Mucosa of descending colon (tissue), 3 donors: ENCODE data around the gene COL24A1. TPM values are rescaled to one million over a fixed set of nuclear protein-coding genes. Genes with fewer than 3 reads are reported as not detected.
"Not testable (repeated sequence)": the region's sequence is repeated elsewhere in the genome, so short reads cannot be mapped to it uniquely, and the experiment has no call there.

Experiments used
- ATAC-seq: fragments of 200-7000 bp; cut with Tn5 transposase; one replicate; pipeline ENCODE4 v1.9.1; 2020; ENCODE audit warnings: mild to moderate bottlenecking, moderate library complexity
- DNase-seq, 3 donors: peaks; one replicate each; pipeline ENCODE4 v3.0.0-alpha.2; 2020
- H3K36me3 ChIP-seq: fragments of 200-600 bp; one replicate; pipeline ENCODE4 v1.8.0; 2021; ENCODE audit warnings: low read depth, mild to moderate bottlenecking
- H3K4me1 ChIP-seq: fragments of 200-600 bp; one replicate; pipeline ENCODE4 v1.8.0; 2021; ENCODE audit warnings: low read depth, mild to moderate bottlenecking
- H3K4me3 ChIP-seq: fragments of 200-600 bp; one replicate; pipeline ENCODE4 v1.8.0; 2021; ENCODE audit warnings: mild to moderate bottlenecking
- H3K9me3 ChIP-seq: fragments of 200-600 bp; one replicate; pipeline ENCODE4 v1.8.0; 2021; ENCODE audit warnings: mild to moderate bottlenecking
- CTCF ChIP-seq: fragments of 200-600 bp; IDR thresholded peaks from one replicate; pipeline ENCODE4 v1.8.0; 2022; ENCODE audit warnings: antibody characterized with exemption, mild to moderate bottlenecking
- intact Hi-C, 2 donors: fragments of 100-400 bp; cut with DNase I in 1 of 2; cut with micrococcal nuclease in 1 of 2; formaldehyde crosslinking; loops; one replicate each; pipeline versions ENCODE4 v1.11.0 to v1.11.1; 2022; cut with DNase I, micrococcal nuclease
- total RNA-seq, 3 donors: library from RNA; stranded (reverse); fragmentation: NEBNext Ultra II Directional in 2 of 3; extraction: Animal tissue kit (Norgen Biotek cat#: 25700) in 2 of 3; gene quantifications; one replicate each; pipeline versions ENCODE4 v1.2.1 to v1.2.4, GENCODE V29; 2021 to 2023
- donor health status: DM: no; HTN: no; CAD: no; lungs with moderate emphysema.
- donor health status: DM: no; HTN: no; CAD: no.
- donor health status: DM: no; HTN: yes; CAD: no.

The COL24A1 gene
- total RNA-seq, 3 donors from 2014 or later = 0.41 to 6.2 (median 1.1) TPM

- intact Hi-C loops = no loop called here
- H3K4me1 ChIP-seq = no peaks in the 10 kb centered on the region
- no peak for DNase-seq
- H3K36me3 ChIP-seq = no peaks in the 10 kb centered on the region
- ATAC-seq = no peak
- no peak for TF ChIP-seq CTCF
- no peak overlapping the region for H3K4me3 ChIP-seq
- H3K9me3 ChIP-seq = no peaks in the 10 kb centered on the region
Measured at GRCh38 chr1:86089765-86090164, 66.8 kb downstream of the COL24A1 start.

- Histone ChIP-seq H3K9me3 (no peaks in the 10 kb centered on the region), H3K4me3 (no peak overlapping the region), H3K4me1 (no peaks in the 10 kb centered on the region), H3K36me3 (no peaks in the 10 kb centered on the region)
- DNase-seq (no peak), ATAC-seq (no peak)
- intact Hi-C loops = no loop called here
- no peak for TF ChIP-seq CTCF
Measured at GRCh38 chr1:86085741-86086409, 70.7 kb downstream of the COL24A1 start.

DNA sequence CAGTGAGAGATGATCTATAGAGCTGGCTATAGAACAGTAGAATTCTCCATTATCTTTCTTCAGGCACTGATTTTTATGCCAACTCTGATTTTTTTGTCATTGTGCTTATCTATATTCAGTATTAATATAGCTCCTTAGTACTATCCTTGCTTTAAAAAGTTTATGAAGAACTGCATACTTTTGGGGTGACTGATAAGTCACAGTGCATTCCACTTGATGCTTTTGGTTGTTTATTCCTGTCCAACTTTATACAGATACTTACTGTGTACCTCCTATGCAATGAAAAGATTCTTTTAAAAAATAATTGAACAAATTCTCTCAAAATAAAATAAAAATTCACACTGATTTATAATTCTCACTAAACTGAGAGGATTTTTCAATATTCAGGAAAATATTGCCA lies 71.6 kb downstream of the COL24A1 start:
- no peak for TF ChIP-seq CTCF

GRCh38 chr1:86082183-86082582 lies 74.4 kb downstream of the COL24A1 start:
- no peaks in the 10 kb centered on the region for H3K36me3 ChIP-seq
- H3K9me3 ChIP-seq = no peaks in the 10 kb centered on the region
- H3K4me1 ChIP-seq = no peaks in the 10 kb centered on the region
- intact Hi-C loops = no loop called here
- H3K4me3 ChIP-seq = no peak overlapping the region
- DNase-seq (no peak), ATAC-seq (no peak)
- no peak for TF ChIP-seq CTCF

More for the DNA sequence above, 71.6 kb downstream of the COL24A1 start:
- intact Hi-C loops = no loop called here
- Histone ChIP-seq H3K9me3 (no peaks in the 10 kb centered on the region), H3K36me3 (no peaks in the 10 kb centered on the region), H3K4me1 (no peaks in the 10 kb centered on the region), H3K4me3 (no peak overlapping the region)
- ATAC-seq (no peak), DNase-seq (no peak)

GRCh38 chr1:86072474-86072873 lies 84.1 kb downstream of the COL24A1 start:
- H3K9me3 ChIP-seq, H3K4me3 ChIP-seq, intact Hi-C loops, DNase-seq, ATAC-seq, H3K4me1 ChIP-seq, H3K36me3 ChIP-seq: not testable (repeated sequence)

DNA sequence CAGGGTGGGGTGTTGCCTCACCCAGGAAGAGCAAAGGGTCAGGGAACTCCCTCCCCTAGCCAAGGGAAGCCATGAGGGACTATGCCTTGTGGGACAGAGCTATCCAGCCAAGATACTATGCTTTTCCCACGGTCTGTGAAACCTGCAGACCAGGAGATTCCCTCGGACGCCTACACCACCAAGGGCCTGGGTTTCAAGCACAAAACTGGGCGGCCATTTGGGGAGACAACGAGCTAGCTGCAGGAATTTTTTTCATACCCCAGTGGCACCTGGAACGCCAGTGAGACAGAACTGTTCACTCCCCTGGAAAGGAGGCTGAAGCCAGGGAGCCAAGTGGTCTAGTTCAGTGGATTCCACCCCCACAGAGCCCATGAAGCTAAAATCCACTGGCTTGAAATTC lies 84.7 kb downstream of the COL24A1 start:
- H3K4me3 ChIP-seq, H3K9me3 ChIP-seq, intact Hi-C loops, ATAC-seq, H3K4me1 ChIP-seq, DNase-seq, H3K36me3 ChIP-seq: not testable (repeated sequence)

DNA sequence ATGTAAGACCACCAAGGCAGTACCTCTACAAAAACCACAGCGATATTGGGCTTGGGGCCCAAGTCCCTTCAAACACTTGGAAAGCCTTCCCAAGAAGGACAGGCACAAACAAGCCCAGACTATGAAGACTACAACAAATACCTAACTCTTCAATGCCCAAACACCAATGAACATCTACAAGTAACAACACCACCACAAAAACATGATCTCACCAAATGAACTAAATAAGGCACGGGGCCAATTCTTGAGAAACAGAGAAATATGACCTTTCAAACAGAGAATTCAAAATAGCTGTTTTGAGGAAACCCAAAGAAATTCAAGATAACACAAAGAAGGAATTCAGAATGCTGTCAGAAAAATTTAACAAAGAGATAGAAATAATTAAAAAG lies 86.8 kb downstream of the COL24A1 start:
- Histone ChIP-seq H3K4me1 (no peaks in the 10 kb centered on the region), H3K9me3 (no peaks in the 10 kb centered on the region), H3K4me3 (no peak overlapping the region), H3K36me3 (no peaks in the 10 kb centered on the region)
- intact Hi-C loops = no loop called here
- DNase-seq (no peak), ATAC-seq (no peak)
- no peak for TF ChIP-seq CTCF
